Psoas muscle (tissue), 8 donors: ENCODE data around the gene ADH1A. TPM values are rescaled to one million over a fixed set of nuclear protein-coding genes. Genes with fewer than 3 reads are reported as not detected.
"Not testable (repeated sequence)": the region's sequence is repeated elsewhere in the genome, so short reads cannot be mapped to it uniquely, and the experiment has no call there.

Source experiments
- ATAC-seq, 4 donors: fragments of 200-7000 bp; cut with Tn5 transposase; one replicate each; pipeline ENCODE4 v1.9.1; 2020; ENCODE audit warnings: moderate library complexity in 3 of 4, mild to moderate bottlenecking in 2 of 4
- DNase-seq, 2 donors: peaks; one replicate each; pipeline ENCODE4 v3.0.0-alpha.2; 2020
- H3K27ac ChIP-seq: fragments of 200-600 bp; one replicate; pipeline ENCODE4 v1.8.0; 2022
- H3K27me3 ChIP-seq, 3 donors: fragments of 200-600 bp in 1 of 3; one replicate each; pipeline versions ENCODE4 v1.6.1 to v1.8.0; 2013 to 2022; ENCODE audit warnings: low read length in 2 of 3, mild to moderate bottlenecking in 2 of 3, moderate library complexity in 1 of 3; ENCODE audit not compliant: insufficient read depth in 3 of 3
- H3K36me3 ChIP-seq, 2 donors: fragments of 200-600 bp in 1 of 2; one replicate each; pipeline versions ENCODE4 v1.6.1 to v1.8.0; 2013 to 2022; ENCODE audit warnings: low read depth in 1 of 2, mild to moderate bottlenecking in 1 of 2, moderate library complexity in 1 of 2; ENCODE audit not compliant: insufficient read depth in 1 of 2
- H3K4me1 ChIP-seq: fragments of 200-600 bp; one replicate; pipeline ENCODE4 v1.8.0; 2022
- H3K4me3 ChIP-seq: fragments of 200-600 bp; one replicate; pipeline ENCODE4 v1.8.0; 2022; ENCODE audit warnings: mild to moderate bottlenecking
- H3K9me3 ChIP-seq: fragments of 200-600 bp; one replicate; pipeline ENCODE4 v1.8.0; 2022
- WGBS, 3 donors: extraction: QIAGEN DNeasy Blood & Tissue Kit; methylation state at CpG; one replicate each; pipeline versions ENCODE4 v1.1.6 to v1.1.7; 2013; 5-methylcytosine and 5-hydroxymethylcytosine counted together
- intact Hi-C, 2 donors: fragments of 100-400 bp; cut with DNase I; formaldehyde crosslinking; loops; one replicate each; pipeline versions ENCODE4 v1.11.0 to v1.14.2; 2022
- polyA plus RNA-seq, 3 donors: library from polyadenylated mRNA; stranded (reverse); fragments of 200-250 nt; gene quantifications; one replicate each; pipeline ENCODE4 v1.2.3, GENCODE V29; 2013
- total RNA-seq, 4 donors: library from RNA; stranded (reverse); fragmentation: NEBNext Ultra II Directional in 2 of 4; extraction: Animal tissue kit (Norgen Biotek cat#: 25700) in 2 of 4; gene quantifications; one replicate each; pipeline versions ENCODE4 v1.2.1 to v1.2.4, GENCODE V29; 2021 to 2023
- TF ChIP-seq, protein P1 (sequence below): fragments of 200-600 bp; IDR thresholded peaks from one replicate; pipeline ENCODE4 v1.8.0; 2022; ENCODE audit warnings: antibody characterized with exemption
- donor health status: healthy with polysubstance abuse.
- donor health status: DM: no; HTN: no; CAD: no; lungs with moderate emphysema.
- donor health status: Bipolar disorder and iron deficiency.
- donor health status: healthy.
- donor health status: DM: yes; HTN: yes; CAD: no.
- donor health status: DM: no; HTN: no; CAD: no.
- donor health status: DM: no; HTN: no; CAD: no.
- donor health status: DM: yes; HTN: yes; CAD: no.

Gene ADH1A
- total and polyA plus RNA-seq, 7 donors: 0.30 to 0.65 (median 0.43) TPM; not detected in 3

DNA sequence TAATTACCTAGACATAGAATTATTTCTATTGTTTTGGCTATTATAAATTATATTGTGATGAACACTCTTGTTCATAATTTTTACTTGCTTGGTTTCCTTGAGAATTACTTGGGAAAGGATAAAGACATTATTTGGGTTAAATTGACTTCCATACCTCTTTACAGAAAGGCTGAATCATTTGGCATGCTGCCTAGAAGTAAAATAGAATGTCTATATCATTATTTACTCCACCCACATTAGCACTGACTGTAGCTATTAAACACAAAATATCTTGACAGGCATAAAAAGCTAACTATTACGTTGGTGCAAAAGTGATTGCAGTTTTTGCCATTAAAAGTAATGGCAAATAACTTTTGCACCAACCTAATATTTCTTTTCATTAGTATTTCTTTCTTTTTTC is 42.1 kb downstream of the ADH1A start:
- no peak for ATAC-seq
- Histone ChIP-seq H3K9me3 (no peaks in the 10 kb centered on the region), H3K27me3 (no peaks in the 10 kb centered on the region), H3K4me1 (no peaks in the 10 kb centered on the region), H3K27ac (no peak overlapping the region), H3K36me3 (no peaks in the 10 kb centered on the region), H3K4me3 (no peak overlapping the region)
- DNase-seq: no peak
- WGBS, 3 donors: 77 to 91% (median 88%) methylated on average over 1 of the region's 1 CpG
- intact Hi-C loops: no loop called here
- TF ChIP-seq, protein P1, sequence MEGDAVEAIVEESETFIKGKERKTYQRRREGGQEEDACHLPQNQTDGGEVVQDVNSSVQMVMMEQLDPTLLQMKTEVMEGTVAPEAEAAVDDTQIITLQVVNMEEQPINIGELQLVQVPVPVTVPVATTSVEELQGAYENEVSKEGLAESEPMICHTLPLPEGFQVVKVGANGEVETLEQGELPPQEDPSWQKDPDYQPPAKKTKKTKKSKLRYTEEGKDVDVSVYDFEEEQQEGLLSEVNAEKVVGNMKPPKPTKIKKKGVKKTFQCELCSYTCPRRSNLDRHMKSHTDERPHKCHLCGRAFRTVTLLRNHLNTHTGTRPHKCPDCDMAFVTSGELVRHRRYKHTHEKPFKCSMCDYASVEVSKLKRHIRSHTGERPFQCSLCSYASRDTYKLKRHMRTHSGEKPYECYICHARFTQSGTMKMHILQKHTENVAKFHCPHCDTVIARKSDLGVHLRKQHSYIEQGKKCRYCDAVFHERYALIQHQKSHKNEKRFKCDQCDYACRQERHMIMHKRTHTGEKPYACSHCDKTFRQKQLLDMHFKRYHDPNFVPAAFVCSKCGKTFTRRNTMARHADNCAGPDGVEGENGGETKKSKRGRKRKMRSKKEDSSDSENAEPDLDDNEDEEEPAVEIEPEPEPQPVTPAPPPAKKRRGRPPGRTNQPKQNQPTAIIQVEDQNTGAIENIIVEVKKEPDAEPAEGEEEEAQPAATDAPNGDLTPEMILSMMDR: no peak

DNA sequence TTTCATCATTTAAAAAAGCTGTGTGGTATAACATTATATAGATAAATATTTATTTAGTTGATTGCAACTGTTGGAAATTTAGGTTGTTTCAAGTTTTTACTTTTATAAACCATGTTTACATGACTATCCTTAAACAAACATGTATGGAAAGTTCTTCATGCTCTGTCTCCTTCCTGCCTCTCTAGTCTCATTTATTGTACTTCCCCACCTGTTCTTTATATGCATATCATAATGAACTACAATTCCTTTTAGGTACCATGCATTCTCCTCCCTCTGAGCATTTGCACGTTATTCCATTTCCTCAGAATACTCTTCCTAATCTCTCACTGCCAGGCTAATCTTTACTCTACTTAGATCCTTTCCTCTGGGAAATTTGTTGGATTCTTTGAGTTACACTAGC is 54.8 kb downstream of the ADH1A start:
- no peak overlapping the region for H3K4me3 ChIP-seq
- peaks cover 2% of the 10 kb centered on the region for H3K9me3 ChIP-seq
- ATAC-seq (no peak), DNase-seq (no peak)
- WGBS, 3 donors: 54 to 72% (median 58%) methylated on average over 1 of the region's 1 CpG
- H3K36me3 ChIP-seq: no peaks in the 10 kb centered on the region
- H3K27ac ChIP-seq: no peak overlapping the region
- H3K4me1 ChIP-seq: no peaks in the 10 kb centered on the region
- intact Hi-C loops: no loop called here
- TF ChIP-seq, protein P1: no peak
- no peaks in the 10 kb centered on the region for H3K27me3 ChIP-seq

DNA sequence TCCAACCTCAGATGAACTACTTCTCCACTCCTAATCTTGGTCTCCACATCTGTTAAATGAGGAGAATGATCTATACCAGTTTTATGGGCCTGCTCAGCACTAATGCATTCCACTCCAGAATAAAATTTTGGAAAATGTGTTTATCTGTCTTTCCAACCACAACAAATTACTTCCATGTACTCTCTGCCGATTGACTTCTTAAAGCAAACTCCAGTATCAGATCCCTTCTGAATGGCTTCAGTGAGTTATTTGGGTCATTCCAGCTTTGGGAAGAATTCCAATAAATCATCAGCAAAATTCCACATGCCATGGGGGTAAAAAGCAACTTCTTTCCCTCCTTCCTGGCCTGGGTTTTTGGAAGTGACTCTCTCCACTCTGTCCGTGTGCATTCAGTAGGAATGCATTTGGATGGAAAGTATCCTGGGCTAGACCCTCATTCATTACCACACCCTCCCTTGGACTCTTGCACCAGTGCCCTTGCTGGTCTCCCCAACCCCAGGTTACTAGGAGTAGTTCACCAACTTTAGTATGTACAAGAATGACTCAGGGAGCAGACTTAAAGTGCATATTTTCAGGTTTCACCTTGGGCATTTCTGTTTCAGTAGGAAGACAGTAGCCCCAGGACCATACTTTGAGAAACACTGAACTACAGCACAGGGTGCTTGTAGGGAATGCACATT is 56.3 kb downstream of the ADH1A start:
- Histone ChIP-seq H3K4me1 (no peaks in the 10 kb centered on the region), H3K4me3 (no peak overlapping the region), H3K27me3 (no peaks in the 10 kb centered on the region), H3K9me3 (peaks cover 6% of the 10 kb centered on the region), H3K27ac (no peak overlapping the region), H3K36me3 (no peaks in the 10 kb centered on the region)
- ATAC-seq: no peak
- intact Hi-C loops: no loop called here
- DNase-seq: no peak
- TF ChIP-seq, protein P1: no peak
- 64 to 73% (median 66%) methylated on average over 2 of the region's 2 CpGs for WGBS, 3 donors

DNA sequence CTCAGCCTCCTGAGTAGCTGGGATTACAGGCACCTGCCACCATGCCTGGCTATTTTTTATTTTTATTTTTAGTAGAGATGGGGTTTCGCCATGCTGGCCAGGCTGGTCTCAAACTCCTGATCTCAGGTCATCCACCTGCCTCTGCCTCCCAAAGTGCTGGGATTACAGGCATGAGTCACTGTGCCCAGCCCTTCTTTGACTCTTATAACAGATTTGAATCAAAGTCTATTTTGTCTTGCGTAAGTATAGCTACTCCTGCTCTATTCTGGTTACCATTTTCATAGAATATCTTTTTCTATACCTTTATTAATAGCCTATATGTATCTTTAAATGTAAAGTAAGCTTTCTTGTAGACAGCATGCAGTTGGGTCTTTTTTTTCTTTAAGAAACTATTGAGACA is 57.4 kb downstream of the ADH1A start:
- ATAC-seq, H3K9me3 ChIP-seq, intact Hi-C loops, DNase-seq, H3K4me1 ChIP-seq, H3K27ac ChIP-seq, H3K36me3 ChIP-seq, H3K27me3 ChIP-seq, H3K4me3 ChIP-seq: not testable (repeated sequence)
- 81 to 94% (median 88%) methylated on average over 2 of the region's 2 CpGs for WGBS, 3 donors

DNA sequence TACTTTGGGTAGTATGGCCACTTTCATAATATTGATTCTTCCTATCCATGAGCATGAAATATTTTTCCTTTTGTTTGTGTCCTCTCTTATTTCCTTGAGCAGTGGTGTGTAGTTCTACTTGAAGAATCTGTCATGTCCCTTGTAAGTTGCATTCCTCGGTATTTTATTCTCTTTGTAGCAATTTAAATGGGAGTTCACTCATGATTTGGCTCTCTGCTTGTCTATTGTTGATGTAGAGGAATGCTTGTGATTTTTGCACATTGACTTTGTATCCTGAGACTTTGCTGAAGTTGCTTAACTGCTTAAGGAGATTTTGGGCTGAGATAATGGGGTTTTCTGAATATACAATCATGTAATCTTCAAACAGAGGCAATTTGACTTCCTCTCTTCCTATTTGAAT is 62.1 kb downstream of the ADH1A start:
- intact Hi-C loops, H3K36me3 ChIP-seq, H3K27me3 ChIP-seq, H3K9me3 ChIP-seq, DNase-seq, H3K4me3 ChIP-seq, H3K27ac ChIP-seq, ATAC-seq, H3K4me1 ChIP-seq: not testable (repeated sequence)
- 75 to 84% (median 77%) methylated on average over 1 of the region's 1 CpG for WGBS, 3 donors

DNA sequence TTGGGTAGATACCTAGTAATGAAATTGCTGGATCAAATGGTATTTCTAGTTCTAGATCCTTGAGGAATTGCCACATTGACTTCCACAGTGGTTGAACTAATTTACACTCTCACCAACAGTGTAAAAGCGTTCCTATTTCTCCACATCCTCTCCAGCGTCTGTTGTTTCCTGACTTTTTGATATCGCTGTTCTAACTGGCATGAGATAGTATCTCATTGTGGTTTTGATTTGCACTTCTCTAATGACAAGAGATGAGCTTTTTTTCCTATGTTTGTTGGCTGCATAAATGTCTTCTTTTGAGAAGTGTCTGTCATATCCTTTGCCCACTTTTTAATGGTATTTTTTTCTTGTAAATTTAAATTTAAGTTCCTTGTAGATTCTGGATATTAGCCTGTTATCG is 63.1 kb downstream of the ADH1A start:
- H3K36me3 ChIP-seq, H3K9me3 ChIP-seq, intact Hi-C loops, H3K4me3 ChIP-seq, ATAC-seq, DNase-seq, H3K27me3 ChIP-seq, H3K27ac ChIP-seq, H3K4me1 ChIP-seq: not testable (repeated sequence)
- 90 to 94% (median 92%) methylated on average over 4 of the region's 4 CpGs for WGBS, 3 donors

Other genes with a start within 250 kb of the ADH1A start
- gene ADH5, start 202.2 kb downstream of the ADH1A start, total RNA-seq: 10 to 100 TPM; 59.8 to 96.3 (median 70.6) TPM
- 100 to 1,000 TPM in 1 of 3 donors, 10 to 100 TPM in 2; 64.1 to 108 (median 87.0) TPM for gene ADH5, start 202.2 kb downstream of the ADH1A start, polyA plus RNA-seq
- gene ADH4, start 146.7 kb downstream of the ADH1A start, total RNA-seq: under 1 TPM in 2 of 4 donors, not detected in 2; 0.28 to 0.46 TPM
- under 1 TPM; 0.04 to 0.16 (median 0.10) TPM for gene ADH4, start 146.7 kb downstream of the ADH1A start, polyA plus RNA-seq
- not detected for gene ADH6, start 71.7 kb downstream of the ADH1A start, total RNA-seq
- under 1 TPM in 1 of 3 donors, not detected in 2; 0.03 TPM for gene ADH6, start 71.7 kb downstream of the ADH1A start, polyA plus RNA-seq
- 100 to 1,000 TPM in 1 of 4 donors, 10 to 100 TPM in 3; 60.2 to 111 (median 85.1) TPM for gene ADH1B, start 30.4 kb upstream of the ADH1A start, total RNA-seq
- 10 to 100 TPM; 54.1 to 73.0 (median 57.5) TPM for gene ADH1B, start 30.4 kb upstream of the ADH1A start, polyA plus RNA-seq
- gene ADH1C, start 61.8 kb upstream of the ADH1A start, total RNA-seq: 1 to 10 TPM; 1.8 to 5.4 (median 3.4) TPM
- gene ADH1C, start 61.8 kb upstream of the ADH1A start, polyA plus RNA-seq: 10 to 100 TPM in 1 of 3 donors, 1 to 10 TPM in 2; 4.7 to 10.6 (median 6.4) TPM
- gene ADH7, start 144.4 kb upstream of the ADH1A start, total RNA-seq: not detected
- not detected for gene ADH7, start 144.4 kb upstream of the ADH1A start, polyA plus RNA-seq
- gene C4orf17, start 220.0 kb upstream of the ADH1A start, total RNA-seq: not detected
- not detected for gene C4orf17, start 220.0 kb upstream of the ADH1A start, polyA plus RNA-seq